Osteocyte (in vitro differentiated cells): ENCODE data around the gene SPECC1. TPM values are rescaled to one million over a fixed set of nuclear protein-coding genes. Genes with fewer than 3 reads are reported as not detected.

ENCODE experiments used
- DNase-seq: peaks from one replicate; pipeline ENCODE4 v3.0.0; 2021; ENCODE audit warnings: mixed read lengths; ENCODE audit not compliant: unreplicated experiment; ENCODE audit errors: extremely low spot score
- H3K27ac Mint-ChIP-seq: one replicate; pipeline ENCODE4 v1.8.0; 2021; ENCODE audit warnings: mild to moderate bottlenecking, mixed read lengths; ENCODE audit not compliant: unreplicated experiment
- H3K27me3 Mint-ChIP-seq: one replicate; pipeline ENCODE4 v1.8.0; 2021; ENCODE audit warnings: mixed read lengths; ENCODE audit not compliant: unreplicated experiment
- H3K36me3 Mint-ChIP-seq: one replicate; pipeline ENCODE4 v1.8.0; 2021; ENCODE audit warnings: mixed read lengths; ENCODE audit not compliant: unreplicated experiment
- H3K4me1 Mint-ChIP-seq: one replicate; pipeline ENCODE4 v1.8.0; 2021; ENCODE audit warnings: mixed read lengths; ENCODE audit not compliant: unreplicated experiment
- H3K4me3 Mint-ChIP-seq: one replicate; pipeline ENCODE4 v1.8.0; 2021; ENCODE audit warnings: mild to moderate bottlenecking, moderate library complexity, mixed read lengths; ENCODE audit not compliant: unreplicated experiment
- H3K9me3 Mint-ChIP-seq: one replicate; pipeline ENCODE4 v1.8.0; 2021; ENCODE audit warnings: mixed read lengths; ENCODE audit not compliant: unreplicated experiment
- total RNA-seq: library from RNA; stranded (reverse); gene quantifications from 2 replicates; pipeline ENCODE4 v1.2.1, GENCODE V29; 2021
- TF ChIP-seq, protein P1 (sequence below): fragments of 200-600 bp; sonication (generic); IDR thresholded peaks from 2 replicates; pipeline ENCODE4 v1.5.0; 2021; ENCODE audit warnings: antibody characterized with exemption, mild to moderate bottlenecking, moderate library complexity

Gene SPECC1
- total RNA-seq, 1 donor from 2014 or later = 12.1 TPM

- TF ChIP-seq, protein P1, sequence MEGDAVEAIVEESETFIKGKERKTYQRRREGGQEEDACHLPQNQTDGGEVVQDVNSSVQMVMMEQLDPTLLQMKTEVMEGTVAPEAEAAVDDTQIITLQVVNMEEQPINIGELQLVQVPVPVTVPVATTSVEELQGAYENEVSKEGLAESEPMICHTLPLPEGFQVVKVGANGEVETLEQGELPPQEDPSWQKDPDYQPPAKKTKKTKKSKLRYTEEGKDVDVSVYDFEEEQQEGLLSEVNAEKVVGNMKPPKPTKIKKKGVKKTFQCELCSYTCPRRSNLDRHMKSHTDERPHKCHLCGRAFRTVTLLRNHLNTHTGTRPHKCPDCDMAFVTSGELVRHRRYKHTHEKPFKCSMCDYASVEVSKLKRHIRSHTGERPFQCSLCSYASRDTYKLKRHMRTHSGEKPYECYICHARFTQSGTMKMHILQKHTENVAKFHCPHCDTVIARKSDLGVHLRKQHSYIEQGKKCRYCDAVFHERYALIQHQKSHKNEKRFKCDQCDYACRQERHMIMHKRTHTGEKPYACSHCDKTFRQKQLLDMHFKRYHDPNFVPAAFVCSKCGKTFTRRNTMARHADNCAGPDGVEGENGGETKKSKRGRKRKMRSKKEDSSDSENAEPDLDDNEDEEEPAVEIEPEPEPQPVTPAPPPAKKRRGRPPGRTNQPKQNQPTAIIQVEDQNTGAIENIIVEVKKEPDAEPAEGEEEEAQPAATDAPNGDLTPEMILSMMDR = no peak
- Mint-ChIP-seq H3K27me3 (no peaks in the 10 kb centered on the region), H3K9me3 (peaks cover 4% of the 10 kb centered on the region), H3K4me1 (no peaks in the 10 kb centered on the region), H3K36me3 (peaks cover 9% of the 10 kb centered on the region), H3K27ac (no peak overlapping the region), H3K4me3 (no peak overlapping the region)
- no peak for DNase-seq
These were observed 245.4 kb downstream of the SPECC1 start for GRCh38 chr17:20254541-20254940.

GRCh38 chr17:20256144-20256543 lies 247.0 kb downstream of the SPECC1 start:
- TF ChIP-seq, protein P1 = no peak
- no peaks in the 10 kb centered on the region for H3K27me3 Mint-ChIP-seq
- no peak overlapping the region for H3K4me3 Mint-ChIP-seq
- H3K27ac Mint-ChIP-seq = no peak overlapping the region
- peaks cover 6% of the 10 kb centered on the region for H3K36me3 Mint-ChIP-seq
- H3K4me1 Mint-ChIP-seq = no peaks in the 10 kb centered on the region
- H3K9me3 Mint-ChIP-seq = no peaks in the 10 kb centered on the region
- no peak for DNase-seq

DNA sequence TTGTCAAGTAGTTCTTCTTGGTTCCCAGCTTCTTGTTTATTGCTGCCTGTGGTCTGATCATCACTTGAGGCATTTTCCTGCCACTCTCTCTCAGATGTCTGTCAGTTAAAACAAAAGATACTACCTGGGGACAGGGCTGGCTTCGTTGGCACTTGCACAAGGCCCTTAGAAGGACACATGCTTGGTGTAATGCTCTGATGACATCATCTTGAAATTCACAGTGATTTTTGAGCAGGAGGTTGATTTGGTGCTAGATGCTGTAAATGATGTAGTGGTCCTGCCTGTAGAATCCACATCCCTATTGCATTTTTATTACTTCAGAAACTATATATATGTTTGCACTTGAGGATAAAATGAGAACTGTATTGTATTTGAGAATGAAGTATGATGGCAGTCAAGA lies 247.8 kb downstream of the SPECC1 start:
- H3K9me3 Mint-ChIP-seq = no peaks in the 10 kb centered on the region

DNA sequence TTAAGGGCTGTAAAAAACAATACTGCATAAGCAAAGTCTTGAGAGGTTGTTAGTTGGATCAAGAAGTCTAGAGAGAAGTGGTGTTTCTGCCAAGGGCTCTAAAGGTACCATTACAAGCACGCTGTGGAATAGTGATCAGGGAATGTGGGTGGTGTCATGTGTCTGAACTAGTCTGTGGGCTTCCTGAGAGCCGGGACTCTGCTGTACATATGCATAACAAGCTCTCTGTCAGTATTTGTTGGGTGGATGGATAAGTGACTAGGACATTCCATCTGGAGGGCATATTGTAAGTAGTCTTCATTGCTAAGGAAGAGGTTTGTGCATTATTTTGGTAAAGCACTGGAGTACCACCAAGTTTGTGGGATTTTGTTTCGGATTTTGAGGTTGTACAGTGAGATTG lies 248.6 kb downstream of the SPECC1 start:
- no peak for DNase-seq
- Mint-ChIP-seq H3K4me3 (no peak overlapping the region), H3K9me3 (no peaks in the 10 kb centered on the region), H3K27ac (no peak overlapping the region), H3K36me3 (peaks cover 6% of the 10 kb centered on the region), H3K4me1 (no peaks in the 10 kb centered on the region), H3K27me3 (no peaks in the 10 kb centered on the region)
- TF ChIP-seq, protein P1 = no peak

More for the DNA sequence above, 247.8 kb downstream of the SPECC1 start:
- no peak overlapping the region for H3K27ac Mint-ChIP-seq
- H3K27me3 Mint-ChIP-seq = no peaks in the 10 kb centered on the region
- no peak for DNase-seq
- no peaks in the 10 kb centered on the region for H3K4me1 Mint-ChIP-seq
- peaks cover 6% of the 10 kb centered on the region for H3K36me3 Mint-ChIP-seq
- no peak overlapping the region for H3K4me3 Mint-ChIP-seq
- TF ChIP-seq, protein P1 = no peak

- H3K27ac Mint-ChIP-seq = no peak overlapping the region
- no peaks in the 10 kb centered on the region for H3K27me3 Mint-ChIP-seq
- no peaks in the 10 kb centered on the region for H3K9me3 Mint-ChIP-seq
- peaks cover 5% of the 10 kb centered on the region for H3K4me1 Mint-ChIP-seq
- peaks cover 6% of the 10 kb centered on the region for H3K36me3 Mint-ChIP-seq
- no peak for DNase-seq
- TF ChIP-seq, protein P1 = no peak
- no peak overlapping the region for H3K4me3 Mint-ChIP-seq
These were observed 250.5 kb downstream of the SPECC1 start for GRCh38 chr17:20259668-20260067.
